ENCODE data around the gene RIOX2.

RIOX2 gene

GRCh38 chr3:97954228-97954827 is 17.9 kb downstream of the RIOX2 start:
- no peak for DNase-seq (ENCODE audit: low spot score)

- no peak for DNase-seq (ENCODE audit: low spot score)
These were observed 19.4 kb downstream of the RIOX2 start for GRCh38 chr3:97952872-97953271.

- no peak for DNase-seq (ENCODE audit: low spot score)
These were observed 20.0 kb downstream of the RIOX2 start for GRCh38 chr3:97952280-97952679.

- no peak for DNase-seq (ENCODE audit: low spot score)
These were observed 21.9 kb downstream of the RIOX2 start for GRCh38 chr3:97950360-97950759.

GRCh38 chr3:97949743-97950142 is 22.5 kb downstream of the RIOX2 start:
- DNase-seq (ENCODE audit: low spot score) = no peak

GRCh38 chr3:97949110-97949485 is 23.1 kb downstream of the RIOX2 start:
- DNase-seq (ENCODE audit: low spot score) = no peak

GRCh38 chr3:97948351-97949109 is 23.7 kb downstream of the RIOX2 start:
- no peak for DNase-seq (ENCODE audit: low spot score)

GRCh38 chr3:97942801-97943546 is 29.3 kb downstream of the RIOX2 start:
- DNase-seq (ENCODE audit: low spot score) = no peak

- no peak for DNase-seq (ENCODE audit: low spot score)
These were observed 32.2 kb downstream of the RIOX2 start for GRCh38 chr3:97940034-97940433.

GRCh38 chr3:97939401-97939800 is 32.8 kb downstream of the RIOX2 start:
- no peak for DNase-seq (ENCODE audit: low spot score)

- no peak for DNase-seq (ENCODE audit: low spot score)
These were observed 33.8 kb downstream of the RIOX2 start for GRCh38 chr3:97938444-97938843.

- peak; percentile 78 for DNase-seq (ENCODE audit: low spot score)
These were observed 35.0 kb downstream of the RIOX2 start for GRCh38 chr3:97937205-97937604.

GRCh38 chr3:97935842-97936241 is 36.4 kb downstream of the RIOX2 start:
- DNase-seq (ENCODE audit: low spot score) = no peak

- peak; percentile 75 for DNase-seq (ENCODE audit: low spot score)
These were observed 37.1 kb downstream of the RIOX2 start for GRCh38 chr3:97934980-97935695.

GRCh38 chr3:97932387-97932801 is 39.8 kb downstream of the RIOX2 start:
- DNase-seq (ENCODE audit: low spot score) = no peak

GRCh38 chr3:97931218-97931617 is 41.0 kb downstream of the RIOX2 start:
- no peak for DNase-seq (ENCODE audit: low spot score)

- DNase-seq (ENCODE audit: low spot score) = no peak
These were observed 42.2 kb downstream of the RIOX2 start for GRCh38 chr3:97930018-97930417.

- DNase-seq (ENCODE audit: low spot score) = no peak
These were observed 43.2 kb downstream of the RIOX2 start for GRCh38 chr3:97928986-97929385.

GRCh38 chr3:97927704-97928103 is 44.5 kb downstream of the RIOX2 start:
- DNase-seq (ENCODE audit: low spot score) = no peak

- DNase-seq (ENCODE audit: low spot score) = no peak
These were observed 54.3 kb downstream of the RIOX2 start for GRCh38 chr3:97917813-97918536.

- no peak for DNase-seq (ENCODE audit: low spot score)
These were observed 55.7 kb downstream of the RIOX2 start for GRCh38 chr3:97916576-97916975.

GRCh38 chr3:97914388-97914787 is 57.8 kb downstream of the RIOX2 start:
- no peak for DNase-seq (ENCODE audit: low spot score)

All from putamen (tissue), 1 donor.